H7 (cell line): ENCODE data around the gene TRAPPC1. TPM values are rescaled to one million over a fixed set of nuclear protein-coding genes. Genes with fewer than 3 reads are reported as not detected.

Experiments used
- DNase-seq: peaks from one replicate; pipeline ENCODE4 v3.0.0; 2012
- H3K27me3 ChIP-seq: 2 replicates; pipeline ENCODE4 v1.6.0; 2011; ENCODE audit warnings: mild to moderate bottlenecking, low read length; ENCODE audit not compliant: control insufficient read depth, insufficient read depth
- H3K36me3 ChIP-seq: replicated peaks from 2 replicates; pipeline ENCODE4 v1.5.1; 2011; ENCODE audit warnings: low read length; ENCODE audit not compliant: control insufficient read depth, insufficient read depth
- H3K4me3 ChIP-seq: 2 replicates; pipeline ENCODE4 v1.5.1; 2011; ENCODE audit warnings: low read depth, mild to moderate bottlenecking, control low read depth, low read length, moderate library complexity; ENCODE audit not compliant: insufficient read depth
- total RNA-seq: library from RNA; depleted of rRNA; stranded (reverse); fragments of >200 nt; shearing (Covaris generic); gene quantifications from 2 replicates; pipeline ENCODE4 v1.2.3, GENCODE V29; 2014

The TRAPPC1 gene
- total RNA-seq, 1 experiment from 2014 or later, result 8.1 TPM

GRCh38 chr17:7927596-7927995 is 4.2 kb downstream of the TRAPPC1 start:
- peaks cover 92% of the 10 kb centered on the region for H3K27me3 ChIP-seq
- H3K4me3 ChIP-seq, result no peak overlapping the region
- H3K36me3 ChIP-seq, result no peaks in the 10 kb centered on the region
- no peak for DNase-seq

- peak; percentile 93 for DNase-seq
- Histone ChIP-seq H3K36me3 (no peaks in the 10 kb centered on the region), H3K4me3 (peak overlapping the region; percentile 42), H3K27me3 (peaks cover 80% of the 10 kb centered on the region)
These were observed 8.7 kb downstream of the TRAPPC1 start for GRCh38 chr17:7922845-7923628.

GRCh38 chr17:7922269-7922844 is 9.4 kb downstream of the TRAPPC1 start:
- DNase-seq, result no peak
- Histone ChIP-seq H3K4me3 (peak overlapping the region; percentile 42), H3K36me3 (no peaks in the 10 kb centered on the region), H3K27me3 (peaks cover 77% of the 10 kb centered on the region)

- no peak overlapping the region for H3K4me3 ChIP-seq
- no peak for DNase-seq
- H3K27me3 ChIP-seq, result peaks cover 51% of the 10 kb centered on the region
These were observed 14.9 kb downstream of the TRAPPC1 start for GRCh38 chr17:7916808-7917207.

GRCh38 chr17:7916385-7916682 is 15.4 kb downstream of the TRAPPC1 start:
- DNase-seq, result no peak

More at GRCh38 chr17:7916808-7917207, 14.9 kb downstream of the TRAPPC1 start:
- H3K36me3 ChIP-seq, result no peaks in the 10 kb centered on the region

GRCh38 chr17:7915611-7916384 is 15.9 kb downstream of the TRAPPC1 start, which contains the start of gene RNF227:
TSS of gene RNF227 (minus strand) at chr17:7916289. CDS start at chr17:7916195, 94 bp downstream.
- peaks cover 43% of the 10 kb centered on the region for H3K27me3 ChIP-seq
- peak; percentile 95 for DNase-seq
- peak within 1 kb of the TSS; percentile 58 for H3K4me3 ChIP-seq
- H3K36me3 ChIP-seq, result no peaks in the 10 kb centered on the region

More at GRCh38 chr17:7916385-7916682, 15.4 kb downstream of the TRAPPC1 start:
- Histone ChIP-seq H3K27me3 (peaks cover 46% of the 10 kb centered on the region), H3K4me3 (peak overlapping the region; percentile 58), H3K36me3 (no peaks in the 10 kb centered on the region)

GRCh38 chr17:7915179-7915610 is 16.6 kb downstream of the TRAPPC1 start:
- DNase-seq, result no peak
- H3K27me3 ChIP-seq, result peaks cover 40% of the 10 kb centered on the region
- no peaks in the 10 kb centered on the region for H3K36me3 ChIP-seq
- peak overlapping the region; percentile 58 for H3K4me3 ChIP-seq

- Histone ChIP-seq H3K36me3 (no peaks in the 10 kb centered on the region), H3K27me3 (peaks cover 31% of the 10 kb centered on the region), H3K4me3 (no peak overlapping the region)
- peak; percentile 82 for DNase-seq
These were observed 18.7 kb downstream of the TRAPPC1 start for GRCh38 chr17:7912927-7913524.

- Histone ChIP-seq H3K4me3 (no peak overlapping the region), H3K36me3 (no peaks in the 10 kb centered on the region), H3K27me3 (peaks cover 16% of the 10 kb centered on the region)
- DNase-seq, result no peak
These were observed 20.6 kb downstream of the TRAPPC1 start for GRCh38 chr17:7911116-7911515.

- H3K4me3 ChIP-seq, result no peak overlapping the region
- H3K27me3 ChIP-seq, result peaks cover 14% of the 10 kb centered on the region
- no peaks in the 10 kb centered on the region for H3K36me3 ChIP-seq
- DNase-seq, result no peak
These were observed 21.0 kb downstream of the TRAPPC1 start for GRCh38 chr17:7910711-7911110.

- no peaks in the 10 kb centered on the region for H3K36me3 ChIP-seq
- DNase-seq, result no peak
- peaks cover 10% of the 10 kb centered on the region for H3K27me3 ChIP-seq
- no peak overlapping the region for H3K4me3 ChIP-seq
These were observed 21.5 kb downstream of the TRAPPC1 start for GRCh38 chr17:7910281-7910680.

GRCh38 chr17:7909089-7909488 is 22.7 kb downstream of the TRAPPC1 start:
- no peak overlapping the region for H3K4me3 ChIP-seq
- no peaks in the 10 kb centered on the region for H3K27me3 ChIP-seq
- H3K36me3 ChIP-seq, result no peaks in the 10 kb centered on the region
- peak; percentile 59 for DNase-seq

- no peak for DNase-seq
- Histone ChIP-seq H3K36me3 (no peaks in the 10 kb centered on the region; the same call in 1 of the 2 replicates), H3K4me3 (no peak overlapping the region), H3K27me3 (no peaks in the 10 kb centered on the region)
These were observed 28.3 kb downstream of the TRAPPC1 start for GRCh38 chr17:7903154-7904103.
